ENCODE data around the gene KLHL28.

The KLHL28 gene, protein sequence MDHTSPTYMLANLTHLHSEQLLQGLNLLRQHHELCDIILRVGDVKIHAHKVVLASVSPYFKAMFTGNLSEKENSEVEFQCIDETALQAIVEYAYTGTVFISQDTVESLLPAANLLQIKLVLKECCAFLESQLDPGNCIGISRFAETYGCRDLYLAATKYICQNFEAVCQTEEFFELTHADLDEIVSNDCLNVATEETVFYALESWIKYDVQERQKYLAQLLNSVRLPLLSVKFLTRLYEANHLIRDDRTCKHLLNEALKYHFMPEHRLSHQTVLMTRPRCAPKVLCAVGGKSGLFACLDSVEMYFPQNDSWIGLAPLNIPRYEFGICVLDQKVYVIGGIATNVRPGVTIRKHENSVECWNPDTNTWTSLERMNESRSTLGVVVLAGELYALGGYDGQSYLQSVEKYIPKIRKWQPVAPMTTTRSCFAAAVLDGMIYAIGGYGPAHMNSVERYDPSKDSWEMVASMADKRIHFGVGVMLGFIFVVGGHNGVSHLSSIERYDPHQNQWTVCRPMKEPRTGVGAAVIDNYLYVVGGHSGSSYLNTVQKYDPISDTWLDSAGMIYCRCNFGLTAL

DNA sequence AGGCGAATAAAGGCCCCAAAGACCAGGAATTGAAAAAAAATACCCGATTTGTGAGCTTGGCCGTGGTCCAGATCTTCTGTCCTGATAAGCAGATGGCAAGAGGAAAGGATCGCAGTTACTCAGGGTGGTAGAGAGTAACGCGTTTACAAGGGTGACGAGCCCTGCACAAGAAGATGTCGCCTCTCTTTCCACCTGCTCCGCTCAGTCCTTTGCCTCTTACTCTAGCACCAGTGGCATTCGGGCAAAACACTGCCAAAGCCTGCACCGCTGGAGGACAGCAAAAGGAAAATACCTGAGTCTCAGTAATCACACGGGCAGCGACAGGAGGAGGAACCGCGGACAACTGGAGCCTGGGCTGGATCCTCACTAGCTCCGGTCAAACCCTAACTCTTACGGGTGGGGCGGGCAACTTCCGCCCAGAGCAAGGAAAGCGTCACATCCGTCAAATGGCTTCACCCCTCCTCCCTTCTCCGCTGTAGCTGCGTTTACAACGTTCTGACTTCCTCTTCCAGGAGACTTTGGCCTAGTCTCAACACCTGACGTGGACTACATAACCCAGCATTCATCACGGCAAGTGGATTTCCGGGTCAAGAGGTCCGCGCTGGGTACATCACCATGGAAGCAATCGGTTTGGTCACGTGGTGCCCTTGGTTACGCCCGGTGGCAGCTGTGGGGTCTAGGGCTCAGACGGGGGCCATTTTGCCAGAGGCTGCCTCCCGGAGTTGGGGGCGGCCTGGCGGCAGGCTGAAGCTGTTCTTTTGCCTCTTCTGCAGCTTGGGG, at the start of gene KLHL28, which contains the start of gene TOGARAM1:
KLHL28 (minus strand) TSS at position 394 of the 780 bp plus-strand sequence. CDS start 16,019 bp downstream, outside the sequence.
TOGARAM1 (plus strand) TSS at position 637 of the 780 bp plus-strand sequence. CDS start 232 bp downstream, outside the sequence.
- no peaks in the 10 kb centered on the region for H3K9me3 ChIP-seq (ENCODE audit: control insufficient read depth, insufficient read depth, low read length)
- peak within 1 kb of the TSS; percentile 65 for H3K9ac ChIP-seq (ENCODE audit: low read depth, low read length)
- no peaks in the 10 kb centered on the region for H3K4me1 ChIP-seq (ENCODE audit: insufficient read depth, low read length)
- no peaks in the 10 kb centered on the region for H3K36me3 ChIP-seq (ENCODE audit: insufficient read depth, low read length)

GRCh38 chr14:45003924-45004323, 42.2 kb upstream of the KLHL28 start:
- Histone ChIP-seq H3K9me3 (ENCODE audit: control insufficient read depth, insufficient read depth, low read length) (no peaks in the 10 kb centered on the region), H3K36me3 (ENCODE audit: insufficient read depth, low read length) (no peaks in the 10 kb centered on the region), H3K9ac (ENCODE audit: low read depth, low read length) (no peak overlapping the region), H3K4me1 (ENCODE audit: insufficient read depth, low read length) (no peaks in the 10 kb centered on the region)

DNA sequence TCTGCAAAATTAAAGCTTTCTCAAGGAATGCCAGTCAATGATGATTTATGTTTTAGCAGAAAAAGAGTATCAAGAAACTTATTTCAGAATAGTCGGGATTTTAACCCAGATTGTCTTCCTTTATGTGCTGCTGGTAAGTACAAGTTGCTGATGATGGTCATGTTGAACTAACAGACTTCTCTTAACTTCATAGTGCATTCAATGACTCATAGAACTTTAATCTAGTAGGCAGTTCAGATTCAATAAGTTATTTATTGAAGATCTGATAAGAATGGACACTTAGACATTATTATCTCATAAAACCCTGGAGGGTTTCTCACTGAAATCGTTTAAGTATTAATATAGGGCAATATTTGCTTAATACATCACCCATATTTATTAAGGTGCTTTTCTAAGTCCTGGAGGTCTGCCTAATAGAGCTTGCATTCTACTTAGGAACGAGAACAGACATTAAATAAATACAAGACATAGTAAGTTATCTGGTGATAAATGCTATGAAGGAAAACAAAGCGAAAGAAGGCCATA, 34.1 kb upstream of the KLHL28 start:
- Histone ChIP-seq H3K9ac (ENCODE audit: low read depth, low read length) (no peak overlapping the region), H3K4me1 (ENCODE audit: insufficient read depth, low read length) (no peaks in the 10 kb centered on the region), H3K9me3 (ENCODE audit: control insufficient read depth, insufficient read depth, low read length) (no peaks in the 10 kb centered on the region), H3K36me3 (ENCODE audit: insufficient read depth, low read length) (no peaks in the 10 kb centered on the region)

DNA sequence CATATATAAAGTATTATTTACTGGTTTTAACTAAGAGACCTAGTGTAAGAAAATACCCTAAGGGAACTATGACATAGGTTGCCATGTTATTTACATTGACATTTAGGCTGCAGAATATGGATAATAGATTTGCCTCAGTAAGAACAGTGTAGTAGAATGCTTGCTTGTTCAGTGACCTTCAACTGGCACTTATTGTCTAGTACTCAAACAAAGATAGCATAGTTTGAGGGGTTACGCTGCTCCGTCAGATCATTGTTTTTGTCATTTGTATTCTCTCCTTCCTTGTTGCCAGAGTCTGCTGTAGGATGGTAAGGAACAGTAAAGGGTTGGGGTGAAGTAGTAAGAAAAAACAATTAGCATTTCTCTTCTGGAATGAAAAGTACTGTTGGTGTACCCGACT, 33.4 kb upstream of the KLHL28 start:
- no peaks in the 10 kb centered on the region for H3K36me3 ChIP-seq (ENCODE audit: insufficient read depth, low read length)
- no peaks in the 10 kb centered on the region for H3K9me3 ChIP-seq (ENCODE audit: control insufficient read depth, insufficient read depth, low read length)
- H3K4me1 ChIP-seq (ENCODE audit: insufficient read depth, low read length) = no peaks in the 10 kb centered on the region
- H3K9ac ChIP-seq (ENCODE audit: low read depth, low read length) = no peak overlapping the region

DNA sequence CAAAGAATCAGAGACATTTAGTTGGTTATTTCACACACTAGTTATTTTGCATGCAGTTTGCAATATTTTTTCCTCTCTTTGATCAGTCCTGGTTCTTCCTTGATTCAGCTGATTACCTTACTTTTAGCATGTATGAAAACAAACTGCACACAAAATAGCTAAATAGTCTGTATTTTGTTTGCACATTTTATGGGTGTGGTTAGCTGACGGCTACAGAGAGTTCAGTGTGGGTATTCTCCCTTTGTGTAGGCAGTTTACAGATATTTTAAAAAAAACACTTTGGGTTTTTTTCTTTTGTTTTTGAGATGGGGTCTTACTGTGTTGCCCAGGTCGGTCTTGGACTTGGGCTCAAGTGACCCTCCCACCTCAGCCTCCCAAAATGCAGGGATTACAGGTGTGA, 28.8 kb upstream of the KLHL28 start:
- Histone ChIP-seq H3K36me3 (ENCODE audit: insufficient read depth, low read length) (no peaks in the 10 kb centered on the region), H3K9me3 (ENCODE audit: control insufficient read depth, insufficient read depth, low read length) (no peaks in the 10 kb centered on the region), H3K9ac (ENCODE audit: low read depth, low read length) (no peak overlapping the region), H3K4me1 (ENCODE audit: insufficient read depth, low read length) (no peaks in the 10 kb centered on the region)

- no peaks in the 10 kb centered on the region for H3K9me3 ChIP-seq (ENCODE audit: control insufficient read depth, insufficient read depth, low read length)
- no peaks in the 10 kb centered on the region for H3K36me3 ChIP-seq (ENCODE audit: insufficient read depth, low read length)
Measured at GRCh38 chr14:44989497-44990440, 28.0 kb upstream of the KLHL28 start.

GRCh38 chr14:44988694-44989093, 26.9 kb upstream of the KLHL28 start:
- Histone ChIP-seq H3K9me3 (ENCODE audit: control insufficient read depth, insufficient read depth, low read length) (no peaks in the 10 kb centered on the region), H3K9ac (ENCODE audit: low read depth, low read length) (no peak overlapping the region), H3K4me1 (ENCODE audit: insufficient read depth, low read length) (no peaks in the 10 kb centered on the region), H3K36me3 (ENCODE audit: insufficient read depth, low read length) (no peaks in the 10 kb centered on the region)

More at GRCh38 chr14:44989497-44990440, 28.0 kb upstream of the KLHL28 start:
- Histone ChIP-seq H3K4me1 (ENCODE audit: insufficient read depth, low read length) (no peaks in the 10 kb centered on the region), H3K9ac (ENCODE audit: low read depth, low read length) (no peak overlapping the region)

- H3K9me3 ChIP-seq (ENCODE audit: control insufficient read depth, insufficient read depth, low read length) = no peaks in the 10 kb centered on the region
- no peaks in the 10 kb centered on the region for H3K4me1 ChIP-seq (ENCODE audit: insufficient read depth, low read length)
- H3K9ac ChIP-seq (ENCODE audit: low read depth, low read length) = no peak overlapping the region
- no peaks in the 10 kb centered on the region for H3K36me3 ChIP-seq (ENCODE audit: insufficient read depth, low read length)
Measured at GRCh38 chr14:44982594-44982993, 20.8 kb upstream of the KLHL28 start.

GRCh38 chr14:44981198-44981597, 19.5 kb upstream of the KLHL28 start:
- H3K9me3 ChIP-seq (ENCODE audit: control insufficient read depth, insufficient read depth, low read length) = no peaks in the 10 kb centered on the region
- no peak overlapping the region for H3K9ac ChIP-seq (ENCODE audit: low read depth, low read length)
- no peaks in the 10 kb centered on the region for H3K36me3 ChIP-seq (ENCODE audit: insufficient read depth, low read length)
- H3K4me1 ChIP-seq (ENCODE audit: insufficient read depth, low read length) = no peaks in the 10 kb centered on the region

- H3K9me3 ChIP-seq (ENCODE audit: control insufficient read depth, insufficient read depth, low read length) = no peaks in the 10 kb centered on the region
- no peaks in the 10 kb centered on the region for H3K4me1 ChIP-seq (ENCODE audit: insufficient read depth, low read length)
- H3K9ac ChIP-seq (ENCODE audit: low read depth, low read length) = no peak overlapping the region
Measured at GRCh38 chr14:44979740-44980356, 18.1 kb upstream of the KLHL28 start.

GRCh38 chr14:44979273-44979672, 17.5 kb upstream of the KLHL28 start:
- H3K4me1 ChIP-seq (ENCODE audit: insufficient read depth, low read length) = no peaks in the 10 kb centered on the region
- no peaks in the 10 kb centered on the region for H3K9me3 ChIP-seq (ENCODE audit: control insufficient read depth, insufficient read depth, low read length)
- H3K9ac ChIP-seq (ENCODE audit: low read depth, low read length) = no peak overlapping the region
- no peaks in the 10 kb centered on the region for H3K36me3 ChIP-seq (ENCODE audit: insufficient read depth, low read length)

More at GRCh38 chr14:44979740-44980356, 18.1 kb upstream of the KLHL28 start:
- no peaks in the 10 kb centered on the region for H3K36me3 ChIP-seq (ENCODE audit: insufficient read depth, low read length)

- no peaks in the 10 kb centered on the region for H3K9me3 ChIP-seq (ENCODE audit: control insufficient read depth, insufficient read depth, low read length)
- H3K9ac ChIP-seq (ENCODE audit: low read depth, low read length) = no peak overlapping the region
- H3K4me1 ChIP-seq (ENCODE audit: insufficient read depth, low read length) = peaks cover 5% of the 10 kb centered on the region; the same call in 1 of the 2 replicates
- H3K36me3 ChIP-seq (ENCODE audit: insufficient read depth, low read length) = no peaks in the 10 kb centered on the region
Measured at GRCh38 chr14:44971459-44971858, 9.7 kb upstream of the KLHL28 start.

DNA sequence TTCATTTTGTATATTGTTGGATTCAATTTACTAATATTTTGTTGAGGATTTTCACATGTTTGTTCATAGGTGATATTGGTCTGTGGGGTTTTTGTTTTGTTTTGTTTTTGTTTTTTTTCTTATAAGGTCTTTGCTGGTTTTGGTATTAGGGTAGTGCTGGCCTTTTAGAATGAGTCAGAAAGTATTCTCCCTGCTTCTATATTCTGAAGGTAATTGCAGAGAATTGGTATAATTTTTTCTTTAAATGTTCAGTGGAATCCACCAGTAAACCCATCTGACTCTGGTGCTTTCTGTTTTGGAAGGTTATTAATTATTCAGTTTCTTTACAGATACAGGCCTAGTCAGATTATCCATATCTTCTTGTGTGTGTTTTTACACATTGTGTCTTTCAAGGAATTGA, 9.2 kb upstream of the KLHL28 start:
- Histone ChIP-seq H3K4me1 (ENCODE audit: insufficient read depth, low read length) (peaks cover 5% of the 10 kb centered on the region; the same call in 1 of the 2 replicates), H3K36me3 (ENCODE audit: insufficient read depth, low read length) (no peaks in the 10 kb centered on the region), H3K9me3 (ENCODE audit: control insufficient read depth, insufficient read depth, low read length) (no peaks in the 10 kb centered on the region), H3K9ac (ENCODE audit: low read depth, low read length) (no peak overlapping the region)

Data from ES-I3 (cell line).